Measurements from ENCODE around the gene SH2B3. TPM values are rescaled to one million over a fixed set of nuclear protein-coding genes. Genes with fewer than 3 reads are reported as not detected.

SH2B3 gene
- total RNA-seq, 1 experiment from 2014 or later: 6.5 TPM

DNA sequence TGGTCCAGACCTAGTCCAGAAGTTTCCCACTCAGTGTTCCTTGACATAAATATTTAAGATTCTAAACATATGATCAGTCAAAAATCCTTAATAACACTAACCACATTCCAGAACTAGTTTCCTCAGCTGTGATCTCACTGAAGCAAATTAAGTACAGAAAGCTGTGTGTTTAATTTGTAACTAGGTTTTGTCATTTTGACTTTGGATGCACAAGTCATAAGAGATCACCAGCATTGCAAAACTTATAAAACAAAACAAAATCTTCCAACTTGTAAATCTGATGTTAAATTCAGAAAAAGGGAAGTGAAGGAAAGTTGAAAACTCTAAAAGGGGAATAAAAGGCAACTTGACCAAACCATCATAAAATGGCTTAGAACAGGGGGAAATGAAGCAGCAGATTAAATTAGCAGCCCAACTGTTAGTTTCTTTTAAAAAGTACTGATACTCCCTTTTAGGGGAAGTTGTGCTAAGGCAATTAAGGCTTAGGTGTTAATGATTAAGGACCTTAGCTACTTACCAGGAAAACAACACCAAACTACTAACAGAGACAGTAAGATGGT, 56.6 kb downstream of the SH2B3 start:
- CTCF ChIA-PET: interaction anchor here (0.5 kb wide), 1 partner anchor 30 kb away, joined by 6 read pairs; no protein-coding TSS in a partner anchor
- POLR2A ChIA-PET (ENCODE audit: unreplicated experiment): no interaction called here
- no peak overlapping the region for H2AFZ ChIP-seq

GRCh38 chr12:111467092-111467856, 61.6 kb downstream of the SH2B3 start:
- peaks cover 26% of the 10 kb centered on the region for H3F3A ChIP-seq (ENCODE audit: insufficient read depth, low read depth)
- no peak overlapping the region for H3K4me2 ChIP-seq
- no peaks in the 10 kb centered on the region for H3K4me1 ChIP-seq (replicated peaks; ENCODE audit: insufficient read depth)
- no peaks in the 10 kb centered on the region for H3K9me2 ChIP-seq (ENCODE audit: insufficient read depth)
- no peaks in the 10 kb centered on the region for H3K9me3 ChIP-seq (ENCODE audit: insufficient read depth, low read depth)
- no peak for DNase-seq
- H3K27ac ChIP-seq: peak overlapping the region; percentile 28; the same call in 1 of the 2 replicates
- CTCF ChIA-PET: interaction anchor here (0.7 kb wide), 1 partner anchor 766 kb away, joined by 17 read pairs; no protein-coding TSS in a partner anchor
- no peak overlapping the region for H3K4me3 ChIP-seq
- BruUV-seq (replicated peaks): no TSS peak
- peaks cover 21% of the 10 kb centered on the region; the same call in 1 of the 2 replicates for H4K20me1 ChIP-seq (ENCODE audit: insufficient read depth)
- POLR2A ChIA-PET (ENCODE audit: unreplicated experiment): no interaction called here
- H3K36me3 ChIP-seq (ENCODE audit: low read depth): peaks cover 44% of the 10 kb centered on the region
- H3K27me3 ChIP-seq (ENCODE audit: insufficient read depth, low read depth): no peaks in the 10 kb centered on the region
- H3K79me2 ChIP-seq (ENCODE audit: low read depth): no peaks in the 10 kb centered on the region; the same call in 1 of the 2 replicates
- H2AFZ ChIP-seq: no peak overlapping the region
- intact Hi-C loops (cut with micrococcal nuclease; ENCODE audit: unreplicated experiment): no loop called here
- TF ChIP-seq EZH2 (IDR thresholded peaks at IDR 0.05; ENCODE audit: low read depth): no peak
- TF ChIP-seq, protein P1, sequence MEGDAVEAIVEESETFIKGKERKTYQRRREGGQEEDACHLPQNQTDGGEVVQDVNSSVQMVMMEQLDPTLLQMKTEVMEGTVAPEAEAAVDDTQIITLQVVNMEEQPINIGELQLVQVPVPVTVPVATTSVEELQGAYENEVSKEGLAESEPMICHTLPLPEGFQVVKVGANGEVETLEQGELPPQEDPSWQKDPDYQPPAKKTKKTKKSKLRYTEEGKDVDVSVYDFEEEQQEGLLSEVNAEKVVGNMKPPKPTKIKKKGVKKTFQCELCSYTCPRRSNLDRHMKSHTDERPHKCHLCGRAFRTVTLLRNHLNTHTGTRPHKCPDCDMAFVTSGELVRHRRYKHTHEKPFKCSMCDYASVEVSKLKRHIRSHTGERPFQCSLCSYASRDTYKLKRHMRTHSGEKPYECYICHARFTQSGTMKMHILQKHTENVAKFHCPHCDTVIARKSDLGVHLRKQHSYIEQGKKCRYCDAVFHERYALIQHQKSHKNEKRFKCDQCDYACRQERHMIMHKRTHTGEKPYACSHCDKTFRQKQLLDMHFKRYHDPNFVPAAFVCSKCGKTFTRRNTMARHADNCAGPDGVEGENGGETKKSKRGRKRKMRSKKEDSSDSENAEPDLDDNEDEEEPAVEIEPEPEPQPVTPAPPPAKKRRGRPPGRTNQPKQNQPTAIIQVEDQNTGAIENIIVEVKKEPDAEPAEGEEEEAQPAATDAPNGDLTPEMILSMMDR (conservative IDR thresholded peaks at IDR 0.05): no peak

More for the DNA sequence above, 56.6 kb downstream of the SH2B3 start:
- intact Hi-C loops (cut with micrococcal nuclease; ENCODE audit: unreplicated experiment): no loop called here
- TF ChIP-seq EZH2 (IDR thresholded peaks at IDR 0.05; ENCODE audit: low read depth): no peak
- TF ChIP-seq, protein P1 (conservative IDR thresholded peaks at IDR 0.05): no peak
- H4K20me1 ChIP-seq (ENCODE audit: insufficient read depth): peaks cover 9% of the 10 kb centered on the region; the same call in 1 of the 2 replicates
- no peaks in the 10 kb centered on the region for H3K27me3 ChIP-seq (ENCODE audit: insufficient read depth, low read depth)
- BruUV-seq (replicated peaks): no TSS peak
- peaks cover 16% of the 10 kb centered on the region; the same call in 1 of the 2 replicates for H3F3A ChIP-seq (ENCODE audit: insufficient read depth, low read depth)
- no peak for DNase-seq
- H3K9me2 ChIP-seq (ENCODE audit: insufficient read depth): no peaks in the 10 kb centered on the region
- H3K9me3 ChIP-seq (ENCODE audit: insufficient read depth, low read depth): no peaks in the 10 kb centered on the region
- H3K4me3 ChIP-seq: no peak overlapping the region
- peaks cover 11% of the 10 kb centered on the region for H3K36me3 ChIP-seq (ENCODE audit: low read depth)
- no peak overlapping the region for H3K4me2 ChIP-seq
- H3K79me2 ChIP-seq (ENCODE audit: low read depth): no peaks in the 10 kb centered on the region
- H3K4me1 ChIP-seq (replicated peaks; ENCODE audit: insufficient read depth): no peaks in the 10 kb centered on the region
- no peak overlapping the region for H3K27ac ChIP-seq

GRCh38 chr12:111467857-111468241, 62.1 kb downstream of the SH2B3 start:
- H3K4me3 ChIP-seq: no peak overlapping the region
- peaks cover 45% of the 10 kb centered on the region for H3K36me3 ChIP-seq (ENCODE audit: low read depth)
- no peaks in the 10 kb centered on the region for H3K27me3 ChIP-seq (ENCODE audit: insufficient read depth, low read depth)
- no TSS peak for BruUV-seq (replicated peaks)
- no peaks in the 10 kb centered on the region for H3K9me2 ChIP-seq (ENCODE audit: insufficient read depth)
- DNase-seq: no peak
- no peak overlapping the region for H3K4me2 ChIP-seq
- intact Hi-C loops (cut with micrococcal nuclease; ENCODE audit: unreplicated experiment): no loop called here
- H4K20me1 ChIP-seq (ENCODE audit: insufficient read depth): peaks cover 20% of the 10 kb centered on the region; the same call in 1 of the 2 replicates
- ChIA-PET POLR2A (ENCODE audit: unreplicated experiment) (no interaction called here), CTCF (no interaction called here)
- peaks cover 26% of the 10 kb centered on the region for H3F3A ChIP-seq (ENCODE audit: insufficient read depth, low read depth)
- TF ChIP-seq, protein P1 (conservative IDR thresholded peaks at IDR 0.05): no peak
- TF ChIP-seq EZH2 (IDR thresholded peaks at IDR 0.05; ENCODE audit: low read depth): no peak
- H3K27ac ChIP-seq: peak overlapping the region; percentile 28; the same call in 1 of the 2 replicates
- H3K9me3 ChIP-seq (ENCODE audit: insufficient read depth, low read depth): no peaks in the 10 kb centered on the region
- H3K4me1 ChIP-seq (replicated peaks; ENCODE audit: insufficient read depth): no peaks in the 10 kb centered on the region
- no peaks in the 10 kb centered on the region; the same call in 1 of the 2 replicates for H3K79me2 ChIP-seq (ENCODE audit: low read depth)
- H2AFZ ChIP-seq: no peak overlapping the region
